ENCODE measurements around the gene ADD2.
A peak's percentile ranks its signal among the peaks of the same experiment; 100 is the strongest.
"Not testable (repeated sequence)": the region's sequence is repeated elsewhere in the genome, so short reads cannot be mapped to it uniquely, and the experiment has no call there.

The ADD2 gene

DNA sequence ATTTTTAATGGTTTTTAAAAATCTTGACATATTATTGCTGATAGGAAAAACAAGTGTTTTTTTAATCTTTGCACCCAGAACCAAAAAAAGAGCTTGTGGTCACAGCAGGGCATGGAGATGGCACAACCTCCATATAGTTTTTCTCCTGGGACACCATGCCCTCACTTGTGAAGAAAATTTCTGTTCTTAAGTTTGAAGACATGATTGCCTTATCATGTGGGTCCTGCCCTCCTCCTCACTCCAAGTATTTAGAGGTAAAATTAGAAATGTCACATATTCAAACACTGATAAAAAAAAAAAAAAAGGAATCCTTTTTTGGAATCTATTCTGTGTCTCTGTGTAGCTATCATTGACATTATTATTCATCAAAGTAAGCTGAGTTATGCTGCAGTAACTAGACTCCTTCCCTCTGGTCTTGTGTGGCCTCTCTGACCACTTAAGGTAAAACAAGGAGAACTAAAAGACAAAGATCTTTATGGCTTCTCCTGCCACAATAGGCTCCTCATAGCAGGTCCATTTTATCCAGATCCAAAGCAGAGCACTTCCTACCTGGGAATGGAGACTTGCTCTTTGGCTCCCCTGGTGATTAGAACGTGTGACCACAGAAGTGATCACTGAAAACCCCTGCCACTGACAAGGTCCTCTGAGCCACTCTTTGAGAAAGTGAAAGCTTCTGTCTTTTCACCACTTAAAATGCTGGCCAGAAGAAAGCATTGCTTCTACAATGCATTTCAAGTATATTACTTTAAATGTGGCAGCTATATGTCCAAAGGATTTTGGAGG lies 19.8 kb downstream of the ADD2 start:
- no peak for DNase-seq

DNA sequence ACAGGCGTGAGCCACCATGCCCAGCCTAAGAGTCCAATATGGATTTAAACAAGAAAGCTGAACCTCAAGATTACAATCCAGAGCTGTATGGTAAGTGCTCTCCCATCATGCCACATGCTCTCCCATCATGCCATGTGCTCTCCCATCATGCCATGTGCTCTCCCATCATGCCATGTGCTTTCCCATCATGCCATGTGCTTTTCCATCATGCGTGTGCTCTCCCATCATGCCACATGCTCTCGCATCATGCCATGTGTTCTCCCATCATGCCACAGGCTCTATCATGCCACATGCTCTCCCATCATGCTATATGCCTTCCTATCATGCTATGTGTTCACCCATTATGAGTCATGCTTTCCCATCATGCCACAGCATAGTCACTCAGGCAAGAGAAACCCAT lies 20.7 kb downstream of the ADD2 start:
- DNase-seq: no peak

DNA sequence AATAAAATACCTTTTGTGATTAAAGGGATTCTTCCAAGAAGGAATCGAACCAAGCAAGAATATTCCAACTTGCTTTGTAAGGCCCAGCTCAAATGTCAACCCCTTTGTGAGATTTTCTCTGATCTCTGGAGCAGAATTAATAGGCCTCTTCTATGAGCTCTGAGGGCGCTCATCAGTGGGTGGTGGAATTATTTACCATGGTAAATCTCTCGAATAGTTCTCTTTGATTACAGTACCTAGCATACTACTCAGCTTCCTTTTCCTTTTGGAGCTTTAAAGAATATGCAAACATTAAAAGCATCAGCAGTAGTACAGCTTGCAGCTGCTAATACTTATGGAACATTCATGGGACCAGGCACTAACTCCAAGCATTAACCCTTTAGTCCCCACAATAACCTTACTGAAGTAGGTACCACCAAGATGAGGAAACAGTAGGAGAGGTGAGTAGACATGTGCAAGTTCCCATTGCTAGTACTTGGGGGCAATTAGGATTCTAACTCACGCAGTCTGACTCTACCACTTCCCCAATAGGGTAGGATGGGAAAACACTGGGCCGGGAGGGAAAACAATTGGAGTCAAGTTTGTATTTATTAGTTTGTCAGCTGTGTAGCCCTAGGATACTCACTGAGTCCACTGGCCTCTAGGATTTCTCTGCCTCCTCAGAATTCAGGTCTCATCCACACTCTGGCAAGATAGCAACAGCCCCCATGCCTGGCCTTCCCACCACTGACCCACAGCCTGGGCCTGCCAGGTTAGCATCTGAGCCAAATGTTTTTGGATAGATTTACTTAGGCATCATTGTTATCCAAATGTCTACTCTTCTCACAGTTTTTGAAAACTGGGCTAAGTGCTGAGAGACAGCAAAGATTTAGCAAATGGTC lies 21.7 kb downstream of the ADD2 start:
- peak; percentile 43 for DNase-seq

DNA sequence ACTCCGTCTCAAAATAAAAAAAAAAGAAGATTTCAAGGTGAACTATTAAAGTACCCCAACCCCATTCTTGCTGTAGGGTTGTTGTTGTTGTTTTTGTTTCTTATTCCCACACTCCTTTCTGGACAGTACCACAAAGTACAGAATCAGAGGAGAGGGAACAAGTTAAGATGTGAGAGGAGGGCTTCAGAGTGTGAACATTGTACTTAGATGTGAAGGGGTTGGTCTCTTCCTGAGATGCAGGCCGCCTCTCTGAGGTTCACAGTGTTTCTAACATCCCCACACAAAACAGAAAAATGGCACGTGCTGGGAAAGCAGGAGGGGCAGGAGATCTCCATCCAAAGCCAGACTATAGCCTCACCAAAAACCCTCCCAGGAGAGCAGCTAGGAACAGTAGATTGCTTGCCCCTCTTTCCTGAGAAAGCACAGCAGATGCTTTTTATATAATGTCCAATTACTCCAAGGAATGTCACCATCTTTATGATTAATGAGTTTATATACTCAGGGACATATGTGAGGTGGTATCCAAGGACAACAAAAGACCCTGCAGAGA lies 22.6 kb downstream of the ADD2 start:
- DNase-seq: peak; percentile 38

DNA sequence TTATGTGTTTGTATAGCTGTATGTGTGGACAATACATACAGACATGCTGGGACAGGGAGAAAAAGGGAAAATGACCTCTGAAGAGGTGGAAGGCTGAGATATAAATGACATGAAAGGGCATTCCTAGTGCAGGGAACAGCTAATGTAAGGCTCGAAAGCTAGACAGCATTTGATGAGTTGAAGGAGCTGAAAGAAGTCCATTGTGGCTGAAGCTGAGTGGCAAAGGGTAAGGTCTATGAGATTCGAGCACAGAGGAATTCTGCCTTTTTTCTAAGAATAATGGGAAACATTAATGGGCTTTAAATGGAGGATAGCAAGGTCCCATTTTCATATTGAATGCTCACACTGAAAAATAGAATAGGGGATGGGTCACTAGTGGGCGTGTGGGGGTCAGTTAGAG lies 23.6 kb downstream of the ADD2 start:
- no peak for DNase-seq

DNA sequence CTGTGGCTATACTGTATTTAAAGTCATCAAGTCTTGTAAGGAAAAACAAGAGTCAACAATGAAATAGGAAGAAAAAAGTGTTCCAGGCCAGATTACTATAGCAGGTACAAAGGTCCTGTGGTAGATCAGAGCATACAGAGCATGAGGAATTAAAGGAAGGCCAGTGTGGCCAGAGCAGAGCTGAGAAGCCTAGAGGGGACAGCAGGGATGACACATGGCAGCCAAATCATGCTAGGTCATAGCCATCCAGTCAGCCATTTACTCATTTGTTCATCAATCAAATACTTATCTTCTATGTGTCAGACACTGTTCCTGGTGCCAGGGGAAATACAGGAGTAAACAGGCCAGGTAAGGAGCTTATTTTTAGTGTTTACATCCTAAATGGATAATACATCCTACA lies 24.3 kb downstream of the ADD2 start:
- DNase-seq: no peak

DNA sequence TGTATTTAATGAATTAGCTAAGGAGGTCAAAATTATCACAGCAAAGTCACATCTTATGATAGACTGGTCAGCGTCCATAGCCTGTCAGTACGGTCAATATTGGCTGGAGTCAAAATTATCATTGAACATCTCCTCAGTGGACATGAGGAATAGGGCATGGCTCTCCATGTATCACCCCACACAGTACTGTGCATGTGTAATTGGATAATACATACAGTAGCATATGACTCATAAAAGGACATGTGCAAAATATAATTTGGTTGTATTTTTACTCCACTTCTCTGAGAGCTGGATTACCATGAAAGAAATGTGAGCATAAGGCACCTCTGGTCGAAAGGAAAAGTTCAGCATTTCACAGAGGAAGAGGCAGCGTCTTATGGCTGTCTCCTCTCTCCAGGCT lies 24.9 kb downstream of the ADD2 start:
- DNase-seq: no peak

DNA sequence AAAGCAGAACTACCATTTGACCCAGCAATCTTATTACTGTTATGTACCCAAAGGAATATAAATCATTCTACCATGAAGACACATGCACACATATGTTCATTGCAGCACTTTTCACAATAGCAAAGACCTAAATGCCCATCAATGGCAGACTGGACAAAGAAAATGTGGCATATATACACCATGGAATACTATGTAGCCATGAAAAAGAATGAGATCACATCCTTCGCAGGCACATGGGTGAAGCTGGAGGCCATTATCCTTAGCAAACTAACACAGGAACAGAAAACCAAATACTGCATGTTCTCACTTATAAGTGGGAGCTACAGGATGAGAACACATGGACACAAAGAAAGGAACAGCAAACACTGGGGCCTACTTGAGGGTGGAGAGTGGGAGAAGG lies 28.5 kb downstream of the ADD2 start:
- DNase-seq: not testable (repeated sequence)

DNA sequence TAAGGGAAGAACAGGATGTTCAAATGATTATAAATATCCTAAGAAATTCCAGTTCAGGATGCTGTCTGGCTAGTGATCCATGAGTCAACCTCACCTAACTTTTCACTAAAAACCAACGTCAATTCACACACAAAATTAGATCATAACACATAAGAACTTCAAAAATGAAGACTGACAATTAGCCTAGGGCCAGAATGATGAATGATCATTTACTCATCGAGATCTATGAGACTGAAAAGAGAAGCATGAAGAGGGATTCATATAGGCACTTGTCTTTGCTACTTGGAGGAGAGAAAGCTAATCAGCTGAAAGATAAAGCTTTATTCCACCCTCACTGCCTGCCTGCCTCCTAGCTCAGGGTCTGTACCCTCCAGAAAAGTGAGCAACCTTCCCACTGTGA lies 29.8 kb downstream of the ADD2 start:
- no peak for DNase-seq

DNA sequence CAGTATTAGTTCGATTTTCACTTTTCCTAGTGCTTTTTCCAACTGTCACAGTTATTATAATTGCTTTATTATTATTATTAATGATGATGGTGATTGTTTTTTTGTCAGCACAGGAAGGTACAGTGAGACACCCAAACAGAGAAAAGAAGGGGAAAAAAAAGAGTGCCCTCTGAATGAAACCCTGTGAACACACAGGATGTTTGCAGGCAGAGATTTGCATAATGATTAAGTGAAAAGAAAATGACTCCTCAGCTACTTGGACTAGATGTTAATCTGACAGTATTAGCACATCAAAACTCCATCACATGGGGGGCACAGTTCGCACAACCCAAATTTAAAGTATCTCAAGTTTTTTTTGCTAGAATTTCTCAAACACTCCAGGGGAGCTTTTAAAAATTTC lies 32.9 kb downstream of the ADD2 start:
- DNase-seq: no peak

DNA sequence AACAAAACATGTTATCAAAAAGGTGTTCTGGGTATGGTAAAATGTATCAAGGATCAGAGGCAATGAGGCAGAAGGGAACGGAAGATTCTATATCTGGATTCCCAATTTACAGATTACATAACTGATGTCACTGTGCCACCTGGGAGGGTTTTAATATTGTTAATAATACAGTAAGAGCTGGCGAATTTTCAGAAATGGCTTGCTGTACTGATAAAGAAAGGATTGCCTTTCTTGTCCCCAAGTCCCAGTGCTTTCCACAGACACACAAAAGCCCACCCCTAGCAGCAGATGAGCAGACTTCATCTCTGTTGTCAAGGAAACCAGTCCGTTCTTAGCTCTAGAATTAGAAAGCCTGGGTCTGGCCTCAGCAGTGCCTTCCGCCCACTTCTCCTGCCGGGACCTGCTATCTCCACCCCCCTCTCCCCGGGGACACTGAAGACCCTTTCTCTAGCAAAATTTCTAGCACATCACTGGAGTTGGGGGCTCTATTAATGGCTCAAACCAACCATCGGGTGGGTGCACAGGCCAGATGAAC lies 34.3 kb downstream of the ADD2 start:
- no peak for DNase-seq

DNA sequence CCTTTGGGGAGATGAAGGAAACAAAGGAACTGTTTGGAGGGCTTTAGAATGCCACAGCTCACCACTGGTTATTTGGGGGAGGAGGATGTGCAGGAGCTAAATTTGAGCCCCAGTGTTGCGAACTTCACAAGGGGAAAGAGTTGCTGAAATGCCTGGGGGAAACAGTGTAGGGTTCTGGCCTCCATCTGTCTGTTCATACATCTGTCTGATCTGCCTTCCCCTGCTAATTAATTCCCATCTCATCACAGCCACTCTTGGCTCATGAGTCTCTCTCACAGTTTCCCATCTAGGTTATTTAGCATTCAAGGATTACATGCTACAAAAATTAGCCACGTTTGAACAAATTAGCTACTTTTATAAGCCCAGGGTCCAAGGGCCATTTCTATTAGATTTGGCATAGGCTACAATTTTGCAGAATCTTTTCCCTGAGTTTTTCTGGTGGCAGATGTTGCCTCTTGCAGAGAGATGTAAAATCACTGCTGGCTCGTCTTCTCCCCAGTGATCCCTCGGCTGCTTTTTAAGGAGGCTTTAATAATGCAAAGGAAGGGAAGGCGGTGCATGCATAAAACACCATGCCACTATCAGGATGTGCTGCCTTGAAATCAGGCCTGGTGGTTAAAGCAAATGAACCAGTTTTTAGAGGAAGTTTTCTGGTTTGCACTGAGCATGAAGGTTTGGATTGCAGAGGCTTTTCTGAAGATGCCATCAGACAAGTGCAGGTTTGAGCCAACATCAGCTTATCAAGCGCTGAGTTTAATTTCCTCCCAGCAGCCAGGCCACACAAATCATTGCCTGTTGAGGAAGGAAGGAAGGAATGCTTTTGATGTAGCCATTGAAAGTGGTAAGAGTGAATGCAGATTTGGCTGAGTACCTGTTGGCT lies 35.0 kb downstream of the ADD2 start:
- DNase-seq: peak; percentile 50

DNA sequence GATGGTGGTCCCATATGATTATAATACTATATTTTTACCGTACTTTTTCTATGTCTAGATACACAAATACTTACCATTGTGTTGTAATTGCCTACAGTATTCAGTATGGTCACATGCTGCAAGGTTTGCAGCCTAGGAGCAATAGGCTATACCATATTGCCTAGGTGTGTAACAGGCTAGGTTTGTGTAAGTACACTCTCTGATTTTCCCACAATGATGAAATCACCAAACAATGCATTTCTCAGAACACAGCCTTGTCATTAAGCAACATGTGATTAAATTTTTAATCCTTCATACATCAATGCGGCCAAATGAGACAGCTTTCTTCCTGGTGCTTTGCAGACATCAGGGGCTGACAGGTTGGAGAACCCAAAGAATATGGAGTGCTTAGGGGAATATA lies 37.3 kb downstream of the ADD2 start:
- no peak for DNase-seq

DNA sequence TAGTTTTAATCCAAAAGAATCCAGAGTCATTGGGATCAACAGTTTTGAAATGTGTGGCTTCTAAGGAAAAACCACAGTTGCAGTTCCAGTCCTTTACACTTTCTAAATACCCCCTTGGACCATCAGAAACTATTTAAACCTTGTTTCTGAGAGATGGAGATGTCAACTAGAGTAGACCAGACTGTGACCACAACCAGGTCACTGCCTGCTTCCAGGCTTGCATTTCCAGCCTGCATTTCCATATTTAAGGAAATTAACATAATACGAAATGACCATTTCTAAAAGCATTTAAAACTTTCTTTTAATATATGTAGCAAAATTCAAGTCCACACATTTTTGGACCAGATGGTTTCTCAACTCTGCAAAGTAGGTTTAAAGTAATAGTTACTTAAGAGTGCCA lies 38.4 kb downstream of the ADD2 start:
- no peak for DNase-seq

DNA sequence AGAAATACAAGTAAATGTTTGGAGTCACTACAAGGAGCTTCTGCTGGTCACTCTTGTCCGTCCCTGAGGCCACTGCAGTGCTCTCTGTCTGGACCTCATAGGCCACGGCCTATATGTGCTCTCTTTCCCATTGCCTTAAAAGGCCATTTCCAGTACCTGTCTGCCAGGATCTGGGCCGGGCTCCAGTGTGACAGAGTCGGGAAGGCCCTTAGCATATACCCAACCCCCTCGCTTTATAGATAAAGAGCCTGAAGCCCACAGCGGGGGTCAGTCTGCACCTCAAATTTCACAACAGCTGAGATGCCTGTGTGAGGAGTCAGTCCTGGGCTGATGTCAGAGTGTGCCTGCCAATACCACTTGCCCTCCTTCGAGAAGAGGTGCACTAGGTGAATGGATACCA lies 39.9 kb downstream of the ADD2 start:
- no peak for DNase-seq

DNA sequence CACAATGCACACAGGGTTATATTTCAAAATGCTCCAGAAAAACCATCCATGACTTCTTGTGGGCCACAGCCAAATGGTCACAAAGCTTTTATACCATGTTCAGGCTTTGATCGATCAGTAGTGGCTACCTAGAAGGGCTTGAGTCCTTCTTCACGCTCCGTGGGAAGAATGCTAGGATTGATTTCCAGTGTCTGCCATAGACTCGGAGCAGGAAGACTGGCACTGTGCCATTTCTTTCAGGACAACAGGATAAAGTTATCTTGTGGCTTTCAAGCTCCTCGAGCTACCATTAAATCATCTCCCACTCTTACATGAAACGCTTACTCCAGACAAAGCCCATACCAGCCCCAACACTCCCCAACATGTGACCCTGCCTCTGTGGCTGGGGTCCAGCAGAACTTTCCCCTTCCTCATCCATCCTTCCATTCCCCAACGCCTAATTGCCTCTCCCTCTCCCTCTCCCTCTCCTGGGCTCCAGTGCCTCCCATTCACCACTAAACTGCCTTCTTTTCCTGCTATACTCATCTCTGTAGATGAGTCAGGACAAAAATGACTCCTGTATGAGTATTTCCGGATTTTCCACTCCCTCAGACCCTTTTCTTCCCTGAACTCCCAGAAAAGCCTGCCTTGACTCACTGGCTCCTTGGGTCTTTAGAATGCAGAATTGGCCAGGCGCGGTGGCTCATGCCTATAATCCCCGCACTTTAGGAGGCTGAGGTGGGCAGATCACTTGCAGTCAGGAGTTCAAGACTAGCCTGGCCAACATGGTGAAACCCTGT lies 40.9 kb downstream of the ADD2 start:
- DNase-seq: no peak

DNA sequence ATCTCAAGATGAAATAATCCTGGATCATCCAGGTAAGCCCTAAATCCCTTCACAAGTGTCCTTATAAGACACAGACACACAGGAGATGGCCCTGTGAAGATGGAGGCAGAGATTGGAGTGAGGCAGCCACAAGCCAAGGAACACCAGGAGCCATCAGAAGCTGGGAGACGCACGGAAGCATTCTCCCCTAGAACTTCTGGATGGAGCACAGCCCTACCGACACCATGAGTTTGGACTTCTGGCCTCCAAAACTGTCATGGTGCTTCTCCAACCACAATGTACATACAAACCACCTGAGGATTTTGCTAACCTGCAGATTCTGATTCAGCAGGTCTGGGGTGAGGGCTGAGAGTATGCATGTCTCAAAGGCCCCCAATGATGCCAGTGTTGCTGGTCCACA lies 42.5 kb downstream of the ADD2 start:
- DNase-seq: no peak

DNA sequence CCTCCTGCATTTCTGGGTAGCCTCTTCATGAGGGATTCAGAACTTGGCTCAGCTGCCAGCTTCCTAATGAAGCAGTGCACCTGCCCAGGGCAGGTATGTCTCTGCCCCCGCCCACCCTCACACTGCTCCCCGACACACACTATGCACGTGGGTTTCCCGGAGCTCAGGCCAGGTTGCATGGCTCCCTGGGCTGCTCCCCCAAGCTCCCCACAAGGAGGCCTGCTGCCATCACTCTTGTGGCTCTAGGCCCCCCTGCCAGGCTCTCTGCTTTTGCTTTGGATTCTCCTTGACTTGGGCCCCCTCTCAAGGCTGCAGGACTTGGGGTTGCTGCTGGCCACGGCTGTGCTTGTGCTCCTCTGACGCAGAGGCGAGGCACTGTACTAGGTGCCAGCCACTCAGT lies 43.6 kb downstream of the ADD2 start:
- DNase-seq: no peak

DNA sequence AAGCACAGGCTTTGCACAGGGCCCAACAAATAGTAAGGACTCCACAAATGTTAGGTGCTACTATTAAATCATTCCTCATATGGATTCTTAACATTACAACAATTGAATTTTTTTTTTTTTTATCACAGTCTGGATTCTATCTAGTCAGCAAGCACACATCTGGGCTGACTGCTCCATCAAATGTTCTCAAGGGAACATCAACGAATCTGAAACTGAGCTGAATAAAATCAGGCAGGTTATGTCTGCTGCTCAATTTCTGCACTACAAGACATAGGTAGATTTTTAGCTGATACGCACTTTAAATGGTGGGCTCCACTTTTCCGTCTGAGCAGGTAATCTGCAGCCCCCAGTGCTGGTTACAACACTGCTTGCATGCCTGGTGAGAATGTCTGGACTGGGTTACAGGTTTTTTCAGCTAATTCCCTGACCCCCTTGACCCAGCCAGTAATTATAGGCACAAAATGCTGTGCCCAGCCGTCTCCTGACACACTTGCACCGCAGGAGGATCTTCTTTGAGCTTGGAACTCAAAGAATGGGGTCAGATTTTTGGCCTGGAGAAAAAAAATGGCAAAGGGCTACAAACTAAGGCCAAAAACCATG lies 44.6 kb downstream of the ADD2 start:
- no peak for DNase-seq

DNA sequence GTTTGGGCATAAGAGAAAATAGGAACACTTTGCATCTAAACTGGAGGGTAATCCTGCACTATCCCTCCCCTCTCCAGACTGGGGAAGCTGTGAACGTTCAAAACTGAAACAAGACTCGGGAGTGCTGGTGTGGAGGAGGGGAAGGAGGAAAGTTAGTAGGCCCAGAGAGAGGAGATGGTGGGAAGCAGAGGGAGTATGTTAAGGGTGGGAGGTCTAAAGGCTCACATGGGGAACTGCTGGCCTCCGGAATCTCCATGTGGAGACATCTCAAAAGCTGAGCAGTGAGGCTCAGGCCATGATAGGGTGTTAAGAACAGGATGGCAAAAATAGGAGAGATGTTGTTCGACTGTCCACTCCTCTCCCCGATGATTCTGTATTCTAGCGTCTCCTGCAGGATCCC lies 47.9 kb downstream of the ADD2 start:
- DNase-seq: no peak

DNA sequence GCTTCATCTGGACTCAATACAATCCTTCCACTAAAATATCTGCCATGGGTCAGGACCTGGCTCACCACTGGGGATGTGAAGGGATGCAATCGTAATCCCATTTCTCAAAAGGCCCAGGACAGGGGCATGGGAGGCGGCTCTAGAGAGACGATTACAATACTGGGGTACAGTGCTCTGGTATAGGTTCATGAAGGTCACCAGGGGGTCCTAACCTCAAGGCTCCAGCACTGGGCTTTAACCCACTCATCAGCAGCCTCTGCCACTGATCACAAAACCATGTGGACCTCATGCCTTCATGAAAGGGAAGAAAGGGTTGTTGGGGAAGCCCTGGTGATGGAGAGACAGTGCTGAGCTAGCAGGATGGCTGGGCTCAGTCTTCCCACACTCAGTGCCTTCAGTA lies 48.8 kb downstream of the ADD2 start:
- DNase-seq: no peak

DNA sequence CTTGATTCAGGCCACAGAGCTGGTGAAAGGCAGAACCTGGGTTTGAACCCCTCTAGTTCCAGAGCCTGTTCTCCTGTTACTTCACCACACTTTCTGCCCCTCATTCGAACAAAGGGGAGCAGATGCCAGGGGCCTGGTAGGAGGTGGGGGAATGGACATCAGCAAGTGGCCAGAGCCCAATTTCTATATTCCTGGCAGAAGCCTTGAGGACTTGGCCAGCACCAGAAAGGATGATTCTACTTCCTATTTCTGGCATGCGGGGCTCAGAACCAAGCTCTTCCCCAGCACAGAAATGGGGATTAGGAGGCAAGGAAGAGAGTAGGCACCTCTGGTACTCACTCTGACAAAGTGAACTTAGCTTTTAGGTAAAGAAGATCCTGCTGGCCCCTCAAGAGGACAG lies 49.3 kb downstream of the ADD2 start:
- DNase-seq: no peak
